HepG2 (cell line): ENCODE measurements around the gene DUSP21. TPM values are rescaled to one million over a fixed set of nuclear protein-coding genes. Genes with fewer than 3 reads are reported as not detected.

ENCODE experiments used
- ATAC-seq: fragments of 200-7000 bp; cut with Tn5 transposase; 3 replicates; pipeline ENCODE4 v1.9.1; 2020; ENCODE audit warnings: mild to moderate bottlenecking, moderate library complexity
- BruUV-seq: library from RNA; stranded (reverse); fragments of 400-500 nt; replicated peaks from 2 replicates; lab custom pipeline; 2021; lab: Mats Ljungman, UMichigan
- CTCF ChIA-PET: fragments of 300-600 bp; formaldehyde crosslinking; extraction: SDS; loops from one replicate; lab custom pipeline; 2021; ENCODE audit warnings: low total read pairs, inconsistent platforms, low intra/inter-chr PET ratio; lab: Yijun Ruan, JAX
- POLR2A ChIA-PET: fragments of 350-600 bp; sonication (Branson Sonifier 250); formaldehyde crosslinking; loops from one replicate; lab custom pipeline; 2020; ENCODE audit warnings: antibody characterized with exemption, inconsistent platforms; lab: Yijun Ruan, JAX
- DNase-seq: peaks from one replicate; pipeline ENCODE4 v3.0.0-alpha.2; 2015; ENCODE audit warnings: low spot score
- FAIRE-seq: peaks from 3 replicates; lab custom pipeline; 2011; peaks lifted over from hg19 to GRCh38; lab: Jason Lieb, UNC
- H2AFZ ChIP-seq: one replicate; pipeline ENCODE4 v1.6.1; 2011; ENCODE audit warnings: low read length, inconsistent platforms
- H3K27ac ChIP-seq: fragments of 300-600 bp; 3 replicates; pipeline ENCODE4 v1.8.0; 2011; ENCODE audit warnings: mixed run types, mild to moderate bottlenecking, mixed read lengths, low read length, inconsistent platforms; ENCODE audit not compliant: insufficient read depth; ENCODE audit errors: extremely low read length
- H3K27me3 ChIP-seq, 2 experiments: fragments of 200-600 bp in 1 of 2; 2 replicates in 1 of 2; 3 replicates in 1 of 2; pipeline versions ENCODE4 v1.6.0 to v1.8.0; 2011; ENCODE audit warnings: low read length in 2 of 2, mild to moderate bottlenecking in 2 of 2, moderate library complexity in 2 of 2, inconsistent platforms in 1 of 2; ENCODE audit not compliant: insufficient read depth in 2 of 2, control insufficient read depth in 1 of 2
- H3K36me3 ChIP-seq, 2 experiments: fragments of 200-600 bp in 1 of 2; replicated peaks in 1 of 2; 2 replicates in 1 of 2; 3 replicates in 1 of 2; pipeline versions ENCODE4 v1.5.1 to v1.8.0; 2011; ENCODE audit warnings: low read length in 2 of 2, inconsistent platforms in 1 of 2; ENCODE audit not compliant: insufficient read depth in 2 of 2, control insufficient read depth in 1 of 2
- H3K4me1 ChIP-seq: 2 replicates; pipeline ENCODE4 v1.5.1; 2012; ENCODE audit warnings: low read length, inconsistent platforms; ENCODE audit not compliant: insufficient read depth
- H3K4me2 ChIP-seq: 2 replicates; pipeline ENCODE4 v1.6.0; 2011; ENCODE audit warnings: low read depth, low read length, inconsistent platforms
- H3K4me3 ChIP-seq, 3 experiments: fragments of 200-600 bp in 1 of 3; sonication (generic), shearing (Covaris generic) in 1 of 3; replicated peaks in 1 of 3; 2 replicates each; pipeline ENCODE4 v1.5.1; 2011 to 2016; ENCODE audit warnings: low read length in 3 of 3, inconsistent platforms in 2 of 3, low read depth in 2 of 3, mild to moderate bottlenecking in 2 of 3, control low read depth in 1 of 3, mixed read lengths in 1 of 3; ENCODE audit not compliant: insufficient read depth in 1 of 3
- H3K79me2 ChIP-seq: one replicate; pipeline ENCODE4 v1.6.1; 2011; ENCODE audit warnings: low read length, inconsistent platforms; ENCODE audit not compliant: insufficient read depth
- H3K9ac ChIP-seq: 2 replicates; pipeline ENCODE4 v1.6.0; 2011; ENCODE audit warnings: mild to moderate bottlenecking, low read depth, low read length, inconsistent platforms; ENCODE audit not compliant: insufficient read depth
- H3K9me3 ChIP-seq: 2 replicates; pipeline ENCODE4 v1.5.1; 2012; ENCODE audit warnings: mild to moderate bottlenecking, low read length
- H4K20me1 ChIP-seq: 2 replicates; pipeline ENCODE4 v1.6.0; 2011; ENCODE audit warnings: inconsistent platforms, mild to moderate bottlenecking, low read length, moderate library complexity; ENCODE audit not compliant: insufficient read depth
- E2F1 ChIP-seq: sonication (generic); formaldehyde crosslinking; IDR thresholded peaks from 2 replicates; pipeline ENCODE4 v1.5.0; 2020; ENCODE audit warnings: missing genetic modification reagents
- ETV6 ChIP-seq: sonication (generic); formaldehyde crosslinking; conservative IDR thresholded peaks from 2 replicates; pipeline ENCODE4 v1.4.0; 2020; ENCODE audit warnings: missing genetic modification reagents
- FOXK1 ChIP-seq: sonication (generic); formaldehyde crosslinking; IDR thresholded peaks from 2 replicates; pipeline ENCODE4 v1.4.0; 2020; ENCODE audit warnings: low read depth, missing genetic modification reagents, borderline replicate concordance
- MAFF ChIP-seq: IDR thresholded peaks from 2 replicates; pipeline ENCODE4 v1.6.1; 2011; ENCODE audit warnings: low read depth, low read length, improper control_type of control experiment
- NCOA1 ChIP-seq: sonication (generic); formaldehyde crosslinking; IDR thresholded peaks from 2 replicates; pipeline ENCODE4 v1.9.0; 2021; ENCODE audit warnings: missing genetic modification reagents
- POLR2A ChIP-seq, 2 experiments: IDR thresholded peaks; 2 replicates each; pipeline ENCODE4 v1.6.1; 2011; ENCODE audit warnings: low read depth in 2 of 2, low read length in 2 of 2, mild to moderate bottlenecking in 1 of 2, moderate library complexity in 1 of 2; ENCODE audit not compliant: insufficient read depth in 1 of 2
- SRF ChIP-seq: IDR thresholded peaks from 2 replicates; pipeline ENCODE4 v1.6.1; 2011; ENCODE audit warnings: mild to moderate bottlenecking, low read depth, low read length, moderate library complexity
- ZBED4 ChIP-seq: sonication (generic); formaldehyde crosslinking; IDR thresholded peaks from 2 replicates; pipeline ENCODE4 v1.4.0; 2020; ENCODE audit warnings: missing genetic modification reagents, borderline replicate concordance
- ZNF136 ChIP-seq: sonication (generic); formaldehyde crosslinking; IDR thresholded peaks from 2 replicates; pipeline ENCODE4 v1.8.1; 2022; ENCODE audit warnings: low read depth, mild to moderate bottlenecking, moderate library complexity, missing genetic modification reagents
- ZNF382 ChIP-seq: sonication (generic); formaldehyde crosslinking; IDR thresholded peaks from 2 replicates; pipeline ENCODE4 v1.5.0; 2020; ENCODE audit warnings: missing genetic modification reagents, mild to moderate bottlenecking, borderline replicate concordance
- ZNF558 ChIP-seq: sonication (generic); formaldehyde crosslinking; IDR thresholded peaks from 2 replicates; pipeline ENCODE4 v1.9.0; 2022; ENCODE audit warnings: mild to moderate bottlenecking, missing genetic modification reagents, borderline replicate concordance
- ZNF781 ChIP-seq: sonication (generic); formaldehyde crosslinking; IDR thresholded peaks from 2 replicates; pipeline ENCODE4 v1.5.1; 2020; ENCODE audit warnings: borderline replicate concordance, mild to moderate bottlenecking, missing genetic modification reagents; ENCODE audit errors: not compliant biosample characterization
- ZZZ3 ChIP-seq: sonication (generic); formaldehyde crosslinking; IDR thresholded peaks from 2 replicates; pipeline ENCODE4 v1.4.0; 2020; ENCODE audit warnings: missing genetic modification reagents, mild to moderate bottlenecking, borderline replicate concordance
- WGBS: methylation state at CpG from one replicate; pipeline ENCODE4 v1.1.6; 2017; ENCODE audit warnings: low lambda C conversion rate; 5-methylcytosine and 5-hydroxymethylcytosine counted together
- in situ Hi-C: cut with HindIII; loops from 2 replicates; pipeline ENCODE4 v1.10.0; 2017; ENCODE audit warnings: low pct_unique_long_range_greater_than_20kb; ENCODE audit not compliant: extremely low pct_ligation_motif_present
- intact Hi-C: fragments of 100-400 bp; cut with micrococcal nuclease; formaldehyde crosslinking; loops from one replicate; pipeline ENCODE4 v1.10.0; 2022; ENCODE audit not compliant: unreplicated experiment
- polyA plus RNA-seq, 8 experiments: library from polyadenylated mRNA; depleted of rRNA in 3 of 8; stranded (reverse) in 7 of 8; unstranded in 1 of 8; fragments of >200 nt; fragmentation: Illumina TruSeq in 4 of 8; extraction: Trizol in 4 of 8; gene quantifications; 2 replicates each; pipeline versions ENCODE4 v1.2.1 to v1.2.3, GENCODE V29; 2011 to 2016; ENCODE audit warnings: low read depth in 4 of 8, missing spikeins in 1 of 8, mixed read lengths in 1 of 8; ENCODE audit not compliant: insufficient read depth in 1 of 8
- total RNA-seq, 5 experiments: library from RNA; depleted of rRNA; stranded (reverse); fragments of >200 nt; fragmentation: Illumina TruSeq; extraction: Trizol; gene quantifications; 2 replicates each; pipeline ENCODE4 v1.2.3, GENCODE V29; 2016; ENCODE audit warnings: low read depth in 1 of 5
- TF ChIP-seq, protein P1 (sequence below): sonication (generic); formaldehyde crosslinking; conservative IDR thresholded peaks from 2 replicates; pipeline ENCODE4 v1.4.0; 2020; ENCODE audit warnings: missing genetic modification reagents
- TF ChIP-seq, protein P2 (sequence below): sonication (generic); formaldehyde crosslinking; IDR thresholded peaks from 2 replicates; pipeline ENCODE4 v1.8.1; 2023; ENCODE audit warnings: mild to moderate bottlenecking, inconsistent platforms, moderate library complexity, missing genetic modification reagents, borderline replicate concordance
- TF ChIP-seq, protein P3 (sequence below): sonication (generic); formaldehyde crosslinking; IDR thresholded peaks from 2 replicates; pipeline ENCODE4 v1.8.1; 2022; ENCODE audit warnings: mild to moderate bottlenecking, missing genetic modification reagents

DUSP21 gene
- total and polyA plus RNA-seq, 2 of the 13 experiments (the other 11 are each of a cell fraction or from before 2014, with no cell fraction given) = not detected

- no peaks in the 10 kb centered on the region for H3K36me3 ChIP-seq
- H3K79me2 ChIP-seq = no peaks in the 10 kb centered on the region
- CTCF ChIA-PET = no interaction called here
- intact Hi-C loops (no loop called here), in situ Hi-C loops (no loop called here)
- BruUV-seq = no TSS peak
- WGBS = no CpG with 5 or more reads among the region's 2 CpGs
- no peak overlapping the region for H3K4me3 ChIP-seq
- no peaks in the 10 kb centered on the region for H3K4me1 ChIP-seq
- no peaks in the 10 kb centered on the region for H3K27me3 ChIP-seq
- no peak for ATAC-seq
- TF ChIP-seq POLR2A (IDR thresholded peaks at IDR 0.05; ENCODE audit: insufficient read depth in 1 of 2, low read depth in 2 of 2, low read length in 2 of 2) (no peak), ZNF382 (CRISPR knock-in tag) (no peak), NCOA1 (CRISPR knock-in tag) (no peak), ZBED4 (CRISPR knock-in tag) (no peak), MAFF (no peak), ZNF558 (no peak), ZNF781 (CRISPR knock-in tag) (no peak), ETV6 (CRISPR knock-in tag) (no peak), ZNF136 (CRISPR knock-in tag) (no peak), ZZZ3 (CRISPR knock-in tag) (no peak), E2F1 (CRISPR knock-in tag) (no peak), SRF (no peak), FOXK1 (CRISPR knock-in tag) (no peak)
- TF ChIP-seq, protein P1, sequence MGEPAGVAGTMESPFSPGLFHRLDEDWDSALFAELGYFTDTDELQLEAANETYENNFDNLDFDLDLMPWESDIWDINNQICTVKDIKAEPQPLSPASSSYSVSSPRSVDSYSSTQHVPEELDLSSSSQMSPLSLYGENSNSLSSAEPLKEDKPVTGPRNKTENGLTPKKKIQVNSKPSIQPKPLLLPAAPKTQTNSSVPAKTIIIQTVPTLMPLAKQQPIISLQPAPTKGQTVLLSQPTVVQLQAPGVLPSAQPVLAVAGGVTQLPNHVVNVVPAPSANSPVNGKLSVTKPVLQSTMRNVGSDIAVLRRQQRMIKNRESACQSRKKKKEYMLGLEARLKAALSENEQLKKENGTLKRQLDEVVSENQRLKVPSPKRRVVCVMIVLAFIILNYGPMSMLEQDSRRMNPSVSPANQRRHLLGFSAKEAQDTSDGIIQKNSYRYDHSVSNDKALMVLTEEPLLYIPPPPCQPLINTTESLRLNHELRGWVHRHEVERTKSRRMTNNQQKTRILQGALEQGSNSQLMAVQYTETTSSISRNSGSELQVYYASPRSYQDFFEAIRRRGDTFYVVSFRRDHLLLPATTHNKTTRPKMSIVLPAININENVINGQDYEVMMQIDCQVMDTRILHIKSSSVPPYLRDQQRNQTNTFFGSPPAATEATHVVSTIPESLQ (CRISPR knock-in tag) = no peak
- TF ChIP-seq, protein P2, sequence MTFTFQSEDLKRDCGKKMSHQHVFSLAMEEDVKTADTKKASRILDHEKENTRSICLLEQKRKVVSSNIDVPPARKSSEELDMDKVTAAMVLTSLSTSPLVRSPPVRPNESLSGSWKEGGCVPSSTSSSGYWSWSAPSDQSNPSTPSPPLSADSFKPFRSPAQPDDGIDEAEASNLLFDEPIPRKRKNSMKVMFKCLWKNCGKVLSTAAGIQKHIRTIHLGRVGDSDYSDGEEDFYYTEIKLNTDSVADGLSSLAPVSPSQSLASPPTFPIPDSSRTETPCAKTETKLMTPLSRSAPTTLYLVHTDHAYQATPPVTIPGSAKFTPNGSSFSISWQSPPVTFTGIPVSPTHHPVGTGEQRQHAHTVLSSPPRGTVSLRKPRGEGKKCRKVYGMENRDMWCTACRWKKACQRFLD (CRISPR knock-in tag) = no peak
- TF ChIP-seq, protein P3, sequence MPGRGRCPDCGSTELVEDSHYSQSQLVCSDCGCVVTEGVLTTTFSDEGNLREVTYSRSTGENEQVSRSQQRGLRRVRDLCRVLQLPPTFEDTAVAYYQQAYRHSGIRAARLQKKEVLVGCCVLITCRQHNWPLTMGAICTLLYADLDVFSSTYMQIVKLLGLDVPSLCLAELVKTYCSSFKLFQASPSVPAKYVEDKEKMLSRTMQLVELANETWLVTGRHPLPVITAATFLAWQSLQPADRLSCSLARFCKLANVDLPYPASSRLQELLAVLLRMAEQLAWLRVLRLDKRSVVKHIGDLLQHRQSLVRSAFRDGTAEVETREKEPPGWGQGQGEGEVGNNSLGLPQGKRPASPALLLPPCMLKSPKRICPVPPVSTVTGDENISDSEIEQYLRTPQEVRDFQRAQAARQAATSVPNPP = no peak
- TF ChIP-seq, all 625 proteins: peak for 0
- Histone ChIP-seq H2AFZ (no peak overlapping the region), H3K27ac (no peak overlapping the region), H4K20me1 (no peaks in the 10 kb centered on the region), H3K9ac (no peak overlapping the region), H3K4me2 (no peak overlapping the region), H3K9me3 (no peaks in the 10 kb centered on the region)
- FAIRE-seq = no peak
- POLR2A ChIA-PET = no interaction called here
- no peak for DNase-seq
Measured at GRCh38 chrX:44816367-44816766, 27.5 kb upstream of the DUSP21 start.
